ENCODE measurements around the gene PKM. TPM values are rescaled to one million over a fixed set of nuclear protein-coding genes. Genes with fewer than 3 reads are reported as not detected.

Gene PKM
- total and polyA plus RNA-seq, 9 of the 15 experiments (the other 6 are each of a cell fraction or from before 2014, with no cell fraction given), result 140 to 825 (median 383) TPM

DNA sequence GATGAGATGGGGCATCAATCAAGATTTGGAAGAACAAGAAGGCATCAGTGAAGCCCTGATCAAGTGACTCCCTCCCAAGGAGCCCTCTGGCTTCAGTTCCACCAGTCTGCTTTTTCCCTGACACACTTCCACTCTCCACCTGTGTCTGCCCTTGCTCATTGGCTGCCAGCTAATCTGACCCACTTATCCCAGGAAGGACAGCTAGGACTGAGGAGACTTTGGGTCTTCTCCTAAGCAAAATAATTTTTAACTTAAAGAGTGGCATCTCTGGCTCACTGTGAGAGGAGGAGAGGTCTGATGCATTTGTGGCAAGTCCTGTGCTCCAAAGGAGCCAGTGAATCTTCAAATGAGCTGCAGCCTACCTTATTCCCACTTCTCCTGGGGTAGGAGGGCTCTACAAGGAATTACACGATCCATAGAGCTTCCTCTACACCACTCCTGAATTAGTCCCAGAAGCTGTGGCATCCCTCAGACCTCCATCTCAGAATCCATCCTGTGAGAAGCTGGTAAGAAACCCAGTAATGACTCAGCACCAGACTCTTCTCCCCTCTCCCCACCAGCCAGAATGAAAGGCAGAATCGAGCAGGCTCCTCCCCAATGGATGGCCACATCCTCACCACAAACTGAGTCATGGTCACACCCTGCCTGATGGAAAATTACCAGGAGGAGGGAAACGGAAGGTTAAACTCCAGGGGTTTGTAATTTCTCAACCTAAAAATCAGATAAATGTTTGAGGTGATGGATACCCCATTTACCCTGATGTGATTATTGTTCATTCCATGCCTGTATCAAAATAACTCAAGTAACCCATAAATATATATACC, 6.3 kb upstream of the PKM start (continued):
- TF ChIP-seq, protein P1, sequence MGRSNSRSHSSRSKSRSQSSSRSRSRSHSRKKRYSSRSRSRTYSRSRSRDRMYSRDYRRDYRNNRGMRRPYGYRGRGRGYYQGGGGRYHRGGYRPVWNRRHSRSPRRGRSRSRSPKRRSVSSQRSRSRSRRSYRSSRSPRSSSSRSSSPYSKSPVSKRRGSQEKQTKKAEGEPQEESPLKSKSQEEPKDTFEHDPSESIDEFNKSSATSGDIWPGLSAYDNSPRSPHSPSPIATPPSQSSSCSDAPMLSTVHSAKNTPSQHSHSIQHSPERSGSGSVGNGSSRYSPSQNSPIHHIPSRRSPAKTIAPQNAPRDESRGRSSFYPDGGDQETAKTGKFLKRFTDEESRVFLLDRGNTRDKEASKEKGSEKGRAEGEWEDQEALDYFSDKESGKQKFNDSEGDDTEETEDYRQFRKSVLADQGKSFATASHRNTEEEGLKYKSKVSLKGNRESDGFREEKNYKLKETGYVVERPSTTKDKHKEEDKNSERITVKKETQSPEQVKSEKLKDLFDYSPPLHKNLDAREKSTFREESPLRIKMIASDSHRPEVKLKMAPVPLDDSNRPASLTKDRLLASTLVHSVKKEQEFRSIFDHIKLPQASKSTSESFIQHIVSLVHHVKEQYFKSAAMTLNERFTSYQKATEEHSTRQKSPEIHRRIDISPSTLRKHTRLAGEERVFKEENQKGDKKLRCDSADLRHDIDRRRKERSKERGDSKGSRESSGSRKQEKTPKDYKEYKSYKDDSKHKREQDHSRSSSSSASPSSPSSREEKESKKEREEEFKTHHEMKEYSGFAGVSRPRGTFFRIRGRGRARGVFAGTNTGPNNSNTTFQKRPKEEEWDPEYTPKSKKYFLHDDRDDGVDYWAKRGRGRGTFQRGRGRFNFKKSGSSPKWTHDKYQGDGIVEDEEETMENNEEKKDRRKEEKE (IDR thresholded peaks at IDR 0.05; ENCODE audit: borderline replicate concordance in 1 of 2, control insufficient read depth in 1 of 2, low read depth in 2 of 2, low read length in 1 of 2), result no peak
- TF ChIP-seq MTA3 (IDR thresholded peaks at IDR 0.05; ENCODE audit: borderline replicate concordance), result peak; percentile 95
- TF ChIP-seq KLF10 (CRISPR knock-in tag; IDR thresholded peaks at IDR 0.05), result no peak
- TF ChIP-seq ZNF212 (CRISPR knock-in tag; IDR thresholded peaks at IDR 0.05), result no peak
- no peak for TF ChIP-seq GMEB1 (CRISPR knock-in tag; IDR thresholded peaks at IDR 0.05)
- peak in 2 of 3 experiments; percentile 23 to 75 for TF ChIP-seq YY1 (IDR thresholded peaks at IDR 0.05; ENCODE audit: borderline replicate concordance in 1 of 3, control insufficient read depth in 1 of 3, extremely low read depth in 1 of 3, insufficient read depth in 3 of 3, insufficient read length in 1 of 3, insufficient replicate concordance in 2 of 3, low read depth in 1 of 3, low read length in 2 of 3)
- no peak for TF ChIP-seq NFYB (IDR thresholded peaks at IDR 0.05; ENCODE audit: extremely low read depth, insufficient read length)
- TF ChIP-seq HDAC1 (IDR thresholded peaks at IDR 0.05), result peak in 1 of 2 experiments; percentile 49; a peak in 1 of 4 replicates
- peak; percentile 39; the same call in 1 of the 2 replicates for TF ChIP-seq NCOA1 (IDR thresholded peaks at IDR 0.05; ENCODE audit: low read depth)
- TF ChIP-seq ZNF197 (CRISPR knock-in tag; IDR thresholded peaks at IDR 0.05; ENCODE audit: low read depth), result 0 out of 2 replicates have a peak, but pooled peaks have one; percentile 62
- peak; percentile 40; the same call in 1 of the 2 replicates for TF ChIP-seq CBFA2T3 (IDR thresholded peaks at IDR 0.05)
- TF ChIP-seq MNT (conservative IDR thresholded peaks at IDR 0.05), result peak in 1 of 2 experiments; percentile 27; a peak in 1 of 4 replicates
- peak; percentile 90 for TF ChIP-seq ZNF263 (CRISPR knock-in tag; IDR thresholded peaks at IDR 0.05; ENCODE audit: borderline replicate concordance)
- TF ChIP-seq MEIS2 (IDR thresholded peaks at IDR 0.05; ENCODE audit: partially characterized antibody), result peak; percentile 21
- peak; percentile 59; the same call in 1 of the 2 replicates for TF ChIP-seq BHLHE40 (IDR thresholded peaks at IDR 0.05; ENCODE audit: low read length)
- TF ChIP-seq EZH2 (IDR thresholded peaks at IDR 0.05; ENCODE audit: borderline replicate concordance, low read depth, low read length), result no peak
- peak; percentile 69 for TF ChIP-seq EP400 (IDR thresholded peaks at IDR 0.05)
- no peak for TF ChIP-seq ARID3A (IDR thresholded peaks at IDR 0.05; ENCODE audit: borderline replicate concordance, low read depth, low read length)
